Activated naive CD4-positive, alpha-beta T cell treated with anti-CD3 and anti-CD28 coated beads for 36 hours (primary cell): ENCODE data around the gene CMTR1. TPM values are rescaled to one million over a fixed set of nuclear protein-coding genes. Genes with fewer than 3 reads are reported as not detected.
A peak's percentile ranks its signal among the peaks of the same experiment; 100 is the strongest.

Experiments used
- CTCF ChIA-PET: fragments of 350-600 bp; sonication (Branson Sonifier 250); formaldehyde crosslinking; loops from one replicate; lab custom pipeline; 2021; ENCODE audit warnings: antibody characterized with exemption; lab: Charles Lee
- DNase-seq: peaks from one replicate; pipeline ENCODE4 v3.0.0-alpha.2; 2020
- H3K27ac Mint-ChIP-seq: one replicate; pipeline ENCODE4 v1.8.0; 2021; ENCODE audit warnings: mild to moderate bottlenecking, mixed read lengths
- H3K27me3 Mint-ChIP-seq: one replicate; pipeline ENCODE4 v1.8.0; 2021; ENCODE audit warnings: low read depth, mixed read lengths
- H3K36me3 Mint-ChIP-seq: one replicate; pipeline ENCODE4 v1.8.0; 2021; ENCODE audit warnings: low read depth, mixed read lengths
- H3K4me1 Mint-ChIP-seq: one replicate; pipeline ENCODE4 v1.8.0; 2021; ENCODE audit warnings: low read depth, mixed read lengths
- H3K4me3 Mint-ChIP-seq: one replicate; pipeline ENCODE4 v1.8.0; 2021; ENCODE audit warnings: mild to moderate bottlenecking, moderate library complexity, mixed read lengths
- H3K9me3 Mint-ChIP-seq: one replicate; pipeline ENCODE4 v1.8.0; 2021; ENCODE audit warnings: mixed read lengths
- intact Hi-C: fragments of 100-400 bp; cut with micrococcal nuclease; formaldehyde crosslinking; loops from one replicate; pipeline ENCODE4 v1.15.1; 2023
- total RNA-seq, 2 experiments: library from RNA; stranded (reverse); gene quantifications; one replicate each; pipeline ENCODE4 v1.2.3, GENCODE V29; 2021

Gene CMTR1
- total RNA-seq, 2 experiments from 2014 or later, result 70.9 to 71.3 TPM

- Mint-ChIP-seq H3K4me1 (no peaks in the 10 kb centered on the region), H3K4me3 (no peak overlapping the region), H3K9me3 (no peaks in the 10 kb centered on the region), H3K27ac (no peak overlapping the region), H3K36me3 (no peaks in the 10 kb centered on the region), H3K27me3 (no peaks in the 10 kb centered on the region)
- intact Hi-C loops, result no loop called here
- CTCF ChIA-PET, result no interaction called here
- no peak for DNase-seq
These were observed 23.5 kb upstream of the CMTR1 start for GRCh38 chr6:37409501-37409900.

- H3K27ac Mint-ChIP-seq, result no peak overlapping the region
- no peak overlapping the region for H3K4me3 Mint-ChIP-seq
- no peaks in the 10 kb centered on the region for H3K27me3 Mint-ChIP-seq
- no peaks in the 10 kb centered on the region for H3K4me1 Mint-ChIP-seq
- CTCF ChIA-PET, result interaction anchor here (0.7 kb wide), 1 partner anchor 51 kb away, joined by 6 read pairs; no protein-coding TSS in a partner anchor
- intact Hi-C loops, result no loop called here
- DNase-seq, result no peak
- no peaks in the 10 kb centered on the region for H3K36me3 Mint-ChIP-seq
- H3K9me3 Mint-ChIP-seq, result no peaks in the 10 kb centered on the region
These were observed 15.6 kb upstream of the CMTR1 start for GRCh38 chr6:37417393-37417792.

- intact Hi-C loops, result no loop called here
- no peaks in the 10 kb centered on the region for H3K36me3 Mint-ChIP-seq
- H3K4me1 Mint-ChIP-seq, result no peaks in the 10 kb centered on the region
- no peak overlapping the region for H3K4me3 Mint-ChIP-seq
- DNase-seq, result no peak
- no peaks in the 10 kb centered on the region for H3K27me3 Mint-ChIP-seq
- no peaks in the 10 kb centered on the region for H3K9me3 Mint-ChIP-seq
- H3K27ac Mint-ChIP-seq, result no peak overlapping the region
- CTCF ChIA-PET, result interaction anchor here (0.8 kb wide), 1 partner anchor 37 kb away, joined by 3 read pairs; no protein-coding TSS in a partner anchor
These were observed 14.3 kb upstream of the CMTR1 start for GRCh38 chr6:37418722-37419121.

- Mint-ChIP-seq H3K4me1 (no peaks in the 10 kb centered on the region), H3K4me3 (no peak overlapping the region), H3K27me3 (no peaks in the 10 kb centered on the region), H3K9me3 (no peaks in the 10 kb centered on the region), H3K27ac (no peak overlapping the region), H3K36me3 (no peaks in the 10 kb centered on the region)
- intact Hi-C loops, result no loop called here
- CTCF ChIA-PET, result no interaction called here
- DNase-seq, result no peak
These were observed 6.7 kb upstream of the CMTR1 start for GRCh38 chr6:37426058-37426944.

- CTCF ChIA-PET, result no interaction called here
- Mint-ChIP-seq H3K9me3 (no peaks in the 10 kb centered on the region), H3K27me3 (no peaks in the 10 kb centered on the region), H3K36me3 (no peaks in the 10 kb centered on the region), H3K27ac (no peak overlapping the region), H3K4me3 (no peak overlapping the region), H3K4me1 (peaks cover 2% of the 10 kb centered on the region)
- no peak for DNase-seq
- intact Hi-C loops, result no loop called here
These were observed 6.0 kb upstream of the CMTR1 start for GRCh38 chr6:37426945-37427510.

- Mint-ChIP-seq H3K27ac (no peak overlapping the region), H3K36me3 (peaks cover 1% of the 10 kb centered on the region), H3K4me1 (peaks cover 13% of the 10 kb centered on the region), H3K4me3 (no peak overlapping the region), H3K9me3 (no peaks in the 10 kb centered on the region), H3K27me3 (no peaks in the 10 kb centered on the region)
- intact Hi-C loops, result no loop called here
- DNase-seq, result no peak
- CTCF ChIA-PET, result interaction anchor here (0.7 kb wide), 1 partner anchor 103 kb away, joined by 3 read pairs; no protein-coding TSS in a partner anchor
These were observed 3.7 kb upstream of the CMTR1 start for GRCh38 chr6:37429352-37429750.

GRCh38 chr6:37432590-37432915 lies 468 bp upstream of the CMTR1 start:
- H3K27me3 Mint-ChIP-seq, result no peaks in the 10 kb centered on the region
- no peaks in the 10 kb centered on the region for H3K9me3 Mint-ChIP-seq
- peak overlapping the region; percentile 97 for H3K4me3 Mint-ChIP-seq
- CTCF ChIA-PET, result interaction anchor here (1.0 to 1.8 kb wide), 2 partner anchors 71 to 221 kb away, joined by 3 to 4 read pairs; no protein-coding TSS in a partner anchor
- H3K27ac Mint-ChIP-seq, result peak overlapping the region; percentile 91
- H3K36me3 Mint-ChIP-seq, result peaks cover 18% of the 10 kb centered on the region
- H3K4me1 Mint-ChIP-seq, result peaks cover 32% of the 10 kb centered on the region
- intact Hi-C loops, result loop anchor here (2.0 to 5.0 kb wide), 6 partner anchors 70 to 1205 kb away; partner anchors contain the start of genes BTBD9, PIM1, TBC1D22B and TMEM217
- no peak for DNase-seq

GRCh38 chr6:37433657-37434271 lies 743 bp downstream of the CMTR1 start:
- H3K4me1 Mint-ChIP-seq, result peaks cover 40% of the 10 kb centered on the region
- peak overlapping the region; percentile 97 for H3K27ac Mint-ChIP-seq
- H3K27me3 Mint-ChIP-seq, result no peaks in the 10 kb centered on the region
- H3K4me3 Mint-ChIP-seq, result peak overlapping the region; percentile 97
- intact Hi-C loops, result loop anchor here (1.0 to 5.0 kb wide), 11 partner anchors 52 to 1204 kb away; partner anchors contain the start of genes BTBD9, MDGA1, PIM1 and TBC1D22B
- peak; percentile 78 for DNase-seq
- CTCF ChIA-PET, result interaction anchor here (0.5 to 1.8 kb wide), 7 partner anchors 56 to 1083 kb away, joined by 3 to 4 read pairs (median 3); no protein-coding TSS in a partner anchor
- H3K36me3 Mint-ChIP-seq, result peaks cover 22% of the 10 kb centered on the region
- H3K9me3 Mint-ChIP-seq, result no peaks in the 10 kb centered on the region

GRCh38 chr6:37435373-37435772 lies 2.4 kb downstream of the CMTR1 start:
- no peak for DNase-seq
- H3K27ac Mint-ChIP-seq, result no peak overlapping the region
- H3K4me1 Mint-ChIP-seq, result peaks cover 43% of the 10 kb centered on the region
- CTCF ChIA-PET, result interaction anchor here (1.4 kb wide), 1 partner anchor 82 kb away, joined by 3 read pairs; no protein-coding TSS in a partner anchor
- peak overlapping the region; percentile 45 for H3K4me3 Mint-ChIP-seq
- intact Hi-C loops, result no loop called here
- no peaks in the 10 kb centered on the region for H3K27me3 Mint-ChIP-seq
- no peaks in the 10 kb centered on the region for H3K9me3 Mint-ChIP-seq
- peaks cover 22% of the 10 kb centered on the region for H3K36me3 Mint-ChIP-seq

GRCh38 chr6:37435816-37436215 lies 2.8 kb downstream of the CMTR1 start:
- no peaks in the 10 kb centered on the region for H3K9me3 Mint-ChIP-seq
- peaks cover 43% of the 10 kb centered on the region for H3K4me1 Mint-ChIP-seq
- H3K36me3 Mint-ChIP-seq, result peaks cover 22% of the 10 kb centered on the region
- no peak for DNase-seq
- H3K27ac Mint-ChIP-seq, result no peak overlapping the region
- H3K27me3 Mint-ChIP-seq, result no peaks in the 10 kb centered on the region
- peak overlapping the region; percentile 45 for H3K4me3 Mint-ChIP-seq
- intact Hi-C loops, result no loop called here
- CTCF ChIA-PET, result interaction anchor here (0.7 kb wide), 1 partner anchor 121 kb away, joined by 3 read pairs; no protein-coding TSS in a partner anchor

GRCh38 chr6:37438930-37439329 lies 5.9 kb downstream of the CMTR1 start:
- Mint-ChIP-seq H3K4me3 (no peak overlapping the region), H3K36me3 (peaks cover 27% of the 10 kb centered on the region), H3K27ac (no peak overlapping the region), H3K9me3 (no peaks in the 10 kb centered on the region), H3K27me3 (no peaks in the 10 kb centered on the region), H3K4me1 (peaks cover 49% of the 10 kb centered on the region)
- DNase-seq, result no peak
- CTCF ChIA-PET, result interaction anchor here (1.1 kb wide), 1 partner anchor 132 kb away, joined by 4 read pairs; no protein-coding TSS in a partner anchor
- intact Hi-C loops, result no loop called here

- CTCF ChIA-PET, result no interaction called here
- H3K4me1 Mint-ChIP-seq, result peaks cover 29% of the 10 kb centered on the region
- DNase-seq, result no peak
- H3K4me3 Mint-ChIP-seq, result no peak overlapping the region
- no peak overlapping the region for H3K27ac Mint-ChIP-seq
- no peaks in the 10 kb centered on the region for H3K9me3 Mint-ChIP-seq
- peaks cover 38% of the 10 kb centered on the region for H3K36me3 Mint-ChIP-seq
- intact Hi-C loops, result no loop called here
- no peaks in the 10 kb centered on the region for H3K27me3 Mint-ChIP-seq
These were observed 8.6 kb downstream of the CMTR1 start for GRCh38 chr6:37441651-37442050.
